A549 (cell line): ENCODE measurements around the gene ADARB2. TPM values are rescaled to one million over a fixed set of nuclear protein-coding genes. Genes with fewer than 3 reads are reported as not detected.

Experiments
- ATAC-seq, 2 experiments: fragments of 200-7000 bp in 1 of 2; fragments of >200 bp in 1 of 2; cut with Nextera tagmentation in 1 of 2; cut with Tn5 transposase in 1 of 2; 3 replicates each; pipeline versions ENCODE4 v1.8.0 to v1.9.1; 2018 to 2020; ENCODE audit warnings: mild to moderate bottlenecking in 1 of 2, moderate library complexity in 1 of 2
- CTCF ChIA-PET: fragments of 300-600 bp; sonication (Branson Sonifier 250); formaldehyde crosslinking; extraction: SDS; loops from one replicate; lab custom pipeline; 2021; ENCODE audit warnings: antibody characterized with exemption, inconsistent platforms; lab: Yijun Ruan, JAX
- POLR2A ChIA-PET: fragments of 350-600 bp; formaldehyde crosslinking; extraction: SDS; loops from one replicate; lab custom pipeline; 2021; ENCODE audit warnings: antibody characterized with exemption, inconsistent platforms; lab: Yijun Ruan, JAX
- DNase-seq, 2 experiments: peaks; one replicate each; pipeline versions ENCODE4 v3.0.0 to v3.0.0-alpha.2; 2011 to 2016; ENCODE audit warnings: low read depth in 1 of 2, low spot score in 1 of 2
- FAIRE-seq: peaks from 2 replicates; lab custom pipeline; 2011; peaks lifted over from hg19 to GRCh38; lab: Jason Lieb, UNC
- H3K27ac ChIP-seq, 2 experiments: fragments of >200 bp; sonication (Bioruptor Twin); formaldehyde crosslinking; 3 replicates each; pipeline ENCODE4 v1.5.1; 2016 to 2017
- H3K4me1 ChIP-seq: fragments of >200 bp; sonication (Bioruptor Twin); formaldehyde crosslinking; 3 replicates; pipeline ENCODE4 v1.6.1; 2016
- H3K4me2 ChIP-seq: fragments of >200 bp; sonication (Bioruptor Twin); formaldehyde crosslinking; 3 replicates; pipeline ENCODE4 v1.6.1; 2016
- H3K4me3 ChIP-seq: fragments of >200 bp; sonication (Bioruptor Twin); formaldehyde crosslinking; 3 replicates; pipeline ENCODE4 v1.5.1; 2016
- H3K9me3 ChIP-seq: fragments of >200 bp; sonication (Bioruptor Twin); formaldehyde crosslinking; 3 replicates; pipeline ENCODE4 v1.6.1; 2016
- CHD2 ChIP-seq: fragments of 150-350 bp; IDR thresholded peaks from 2 replicates; pipeline ENCODE4 v1.6.1; 2014; ENCODE audit warnings: low read length; ENCODE audit not compliant: partially characterized antibody
- CHD4 ChIP-seq: fragments of 200-600 bp; sonication (generic); IDR thresholded peaks from 2 replicates; pipeline ENCODE4 v1.6.1; 2016; ENCODE audit warnings: antibody characterized with exemption, mild to moderate bottlenecking, borderline replicate concordance
- E2F6 ChIP-seq: IDR thresholded peaks from 2 replicates; pipeline ENCODE4 v1.6.1; 2012; ENCODE audit warnings: low read depth, borderline replicate concordance
- EP300 ChIP-seq, 2 experiments: fragments of >200 bp; sonication (Bioruptor Twin); formaldehyde crosslinking; IDR thresholded peaks; 2 replicates in 1 of 2; 3 replicates in 1 of 2; pipeline ENCODE4 v1.6.1; 2016 to 2017
- GATA3 ChIP-seq: IDR thresholded peaks from 2 replicates; pipeline ENCODE4 v1.6.1; 2012; ENCODE audit warnings: borderline replicate concordance
- HEYL ChIP-seq: fragments of 250-450 bp; sonication (Bioruptor Pico); IDR thresholded peaks from 2 replicates; pipeline ENCODE4 v1.8.0; 2021; ENCODE audit warnings: mild to moderate bottlenecking, moderate library complexity
- KDM1A ChIP-seq: fragments of 200-600 bp; sonication (generic); IDR thresholded peaks from 2 replicates; pipeline ENCODE4 v1.6.1; 2016; ENCODE audit warnings: low read depth, mild to moderate bottlenecking
- MAFK ChIP-seq: fragments of 450-650 bp; IDR thresholded peaks from 2 replicates; pipeline ENCODE4 v1.6.1; 2014; ENCODE audit not compliant: partially characterized antibody
- MAZ ChIP-seq: fragments of 150-350 bp; IDR thresholded peaks from 2 replicates; pipeline ENCODE4 v1.6.1; 2014; ENCODE audit warnings: antibody characterized with exemption, low read depth, low read length, borderline replicate concordance
- MYC ChIP-seq: IDR thresholded peaks from 2 replicates; pipeline ENCODE4 v1.6.1; 2012; ENCODE audit warnings: mild to moderate bottlenecking, inconsistent platforms, low read length, improper control_type of control experiment, borderline replicate concordance
- NFE2L2 ChIP-seq: fragments of 150-350 bp; conservative IDR thresholded peaks from 2 replicates; pipeline ENCODE4 v1.6.1; 2014; ENCODE audit warnings: low read length
- PHF8 ChIP-seq: fragments of 200-600 bp; sonication (generic); IDR thresholded peaks from 2 replicates; pipeline ENCODE4 v1.6.1; 2016; ENCODE audit warnings: low read depth, mild to moderate bottlenecking, antibody characterized with exemption, moderate library complexity, borderline replicate concordance
- POLR2A ChIP-seq: IDR thresholded peaks from 2 replicates; pipeline ENCODE4 v1.6.1; 2012; ENCODE audit warnings: mild to moderate bottlenecking, low read length
- POLR2AphosphoS2 ChIP-seq: conservative IDR thresholded peaks from 2 replicates; pipeline ENCODE4 v1.6.1; 2012; ENCODE audit warnings: low read length, improper control_type of control experiment, inconsistent platforms
- RARB ChIP-seq: fragments of 250-450 bp; sonication (Bioruptor Pico); IDR thresholded peaks from 2 replicates; pipeline ENCODE4 v1.8.0; 2021; ENCODE audit warnings: mild to moderate bottlenecking, moderate library complexity
- TFCP2L1 ChIP-seq: fragments of 250-450 bp; sonication (Bioruptor Pico); IDR thresholded peaks from 2 replicates; pipeline ENCODE4 v1.5.0; 2021; ENCODE audit warnings: mild to moderate bottlenecking
- ZC3H11A ChIP-seq: fragments of 450-650 bp; IDR thresholded peaks from 2 replicates; pipeline ENCODE4 v1.6.1; 2014; ENCODE audit warnings: antibody characterized with exemption, mild to moderate bottlenecking
- ZNF302 ChIP-seq: fragments of 250-450 bp; sonication (Bioruptor Pico); IDR thresholded peaks from 2 replicates; pipeline ENCODE4 v1.9.0; 2021; ENCODE audit warnings: inconsistent platforms, mild to moderate bottlenecking, moderate library complexity
- WGBS: methylation state at CpG from one replicate; pipeline ENCODE4 v1.1.6; 2017; ENCODE audit errors: missing lambda C conversion rate; 5-methylcytosine and 5-hydroxymethylcytosine counted together
- polyA plus RNA-seq, 4 experiments: library from polyadenylated mRNA; depleted of rRNA in 3 of 4; stranded (reverse); fragments of >200 nt; fragmentation: RNase III in 1 of 4; extraction: RNeasy Plus Mini Kit Qiagen cat#74134 plus additional on column Dnase treatment in 1 of 4; gene quantifications; 2 replicates in 3 of 4; 3 replicates in 1 of 4; pipeline ENCODE4 v1.2.3, GENCODE V29; 2011 to 2017
- TF ChIP-seq, protein P1 (sequence below): fragments of 250-450 bp; sonication (Bioruptor Pico); IDR thresholded peaks from 2 replicates; pipeline ENCODE4 v1.5.0; 2021; ENCODE audit warnings: mild to moderate bottlenecking, moderate library complexity, borderline replicate concordance
- TF ChIP-seq, protein P2 (sequence below): IDR thresholded peaks from 2 replicates; pipeline ENCODE4 v1.6.1; 2012
- TF ChIP-seq, protein P3 (sequence below): fragments of >200 bp; sonication (Bioruptor Twin); formaldehyde crosslinking; IDR thresholded peaks from 3 replicates; pipeline ENCODE4 v1.6.1; 2016
- TF ChIP-seq, protein P4 (sequence below): fragments of 200-600 bp; sonication (generic); IDR thresholded peaks from 2 replicates; pipeline ENCODE4 v1.6.1; 2016; ENCODE audit warnings: antibody characterized with exemption, mild to moderate bottlenecking, moderate library complexity
- TF ChIP-seq, protein P5 (sequence below): fragments of >200 bp; sonication (Bioruptor Twin); formaldehyde crosslinking; IDR thresholded peaks from 3 replicates; pipeline ENCODE4 v1.5.1; 2016
- TF ChIP-seq, protein P6 (sequence below): fragments of 450-650 bp; IDR thresholded peaks from 2 replicates; pipeline ENCODE4 v1.6.1; 2014; ENCODE audit warnings: antibody characterized with exemption

The ADARB2 gene
- polyA plus RNA-seq, 2 of the 4 experiments (the other 2 are of a cell fraction) = not detected

DNA sequence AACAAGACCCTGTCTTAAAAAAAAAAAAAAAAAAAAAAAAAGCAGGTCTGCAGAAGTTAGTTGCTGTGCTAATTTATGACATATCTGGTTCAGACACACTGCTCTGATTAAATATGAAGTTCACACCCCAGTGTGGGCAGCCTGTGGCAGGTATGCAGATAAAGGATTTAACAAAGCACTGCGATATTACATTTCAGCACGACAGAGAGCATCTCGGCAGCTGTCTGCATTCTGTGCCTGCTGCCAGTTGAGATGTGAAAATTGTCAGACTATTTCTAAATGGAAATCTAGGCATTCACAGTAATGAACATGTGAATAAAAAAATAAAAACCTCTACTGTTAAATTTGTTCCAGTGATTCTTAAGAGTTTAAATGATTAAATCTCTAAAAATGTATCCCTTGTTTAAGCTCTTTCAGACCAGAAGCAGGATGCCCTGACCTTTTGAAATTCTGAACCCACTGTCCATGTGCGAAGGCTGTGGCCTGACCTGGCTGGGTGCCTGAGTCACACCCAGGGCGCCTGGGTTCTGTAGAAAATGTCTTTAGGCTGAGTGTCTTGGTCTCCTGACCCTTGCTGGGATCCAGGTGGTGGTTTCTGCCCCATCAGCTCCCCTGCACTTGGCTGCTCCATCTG lies 408.2 kb downstream of the ADARB2 start (continued):
- TF ChIP-seq, protein P1, sequence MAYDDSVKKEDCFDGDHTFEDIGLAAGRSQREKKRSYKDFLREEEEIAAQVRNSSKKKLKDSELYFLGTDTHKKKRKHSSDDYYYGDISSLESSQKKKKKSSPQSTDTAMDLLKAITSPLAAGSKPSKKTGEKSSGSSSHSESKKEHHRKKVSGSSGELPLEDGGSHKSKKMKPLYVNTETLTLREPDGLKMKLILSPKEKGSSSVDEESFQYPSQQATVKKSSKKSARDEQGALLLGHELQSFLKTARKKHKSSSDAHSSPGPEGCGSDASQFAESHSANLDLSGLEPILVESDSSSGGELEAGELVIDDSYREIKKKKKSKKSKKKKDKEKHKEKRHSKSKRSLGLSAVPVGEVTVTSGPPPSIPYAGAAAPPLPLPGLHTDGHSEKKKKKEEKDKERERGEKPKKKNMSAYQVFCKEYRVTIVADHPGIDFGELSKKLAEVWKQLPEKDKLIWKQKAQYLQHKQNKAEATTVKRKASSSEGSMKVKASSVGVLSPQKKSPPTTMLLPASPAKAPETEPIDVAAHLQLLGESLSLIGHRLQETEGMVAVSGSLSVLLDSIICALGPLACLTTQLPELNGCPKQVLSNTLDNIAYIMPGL (CRISPR knock-in tag) = no peak
- TF ChIP-seq, protein P2, sequence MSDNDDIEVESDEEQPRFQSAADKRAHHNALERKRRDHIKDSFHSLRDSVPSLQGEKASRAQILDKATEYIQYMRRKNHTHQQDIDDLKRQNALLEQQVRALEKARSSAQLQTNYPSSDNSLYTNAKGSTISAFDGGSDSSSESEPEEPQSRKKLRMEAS = no peak
- TF ChIP-seq CHD4 = no peak
- TF ChIP-seq POLR2A = no peak

DNA sequence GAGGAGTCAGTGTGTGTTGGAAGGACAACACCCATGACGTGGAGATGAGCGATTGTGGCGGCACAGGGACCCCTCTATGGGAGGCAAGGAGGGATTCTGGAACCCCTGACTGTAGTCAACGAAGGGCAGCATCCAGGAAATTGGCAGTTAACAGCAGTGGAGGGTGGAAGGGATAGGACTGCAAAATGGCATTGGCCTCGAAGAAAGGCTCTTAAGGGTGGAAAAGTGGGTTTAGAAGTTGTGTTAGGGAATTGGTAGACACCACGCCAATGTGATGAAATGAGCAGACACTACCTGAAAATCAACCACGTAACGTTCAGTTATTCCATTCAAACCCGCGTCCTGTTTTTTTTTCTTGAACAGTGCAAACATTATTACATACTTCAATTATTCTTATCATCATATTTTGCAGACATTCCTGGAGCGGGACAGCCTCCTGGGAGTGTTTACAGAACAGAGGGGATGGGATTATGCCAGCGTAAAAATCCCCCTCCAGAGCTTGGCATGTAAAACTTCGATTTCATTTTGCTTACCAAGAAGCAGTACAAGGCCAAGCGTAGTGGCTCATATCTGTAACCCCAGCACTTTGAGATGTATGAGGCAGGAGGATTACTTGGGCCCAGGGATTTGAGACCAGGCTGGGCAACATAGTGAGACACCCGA lies 409.0 kb downstream of the ADARB2 start:
- no peaks in the 10 kb centered on the region for H3K9me3 ChIP-seq
- H3K4me3 ChIP-seq = no peak overlapping the region
- H3K4me2 ChIP-seq = no peak overlapping the region
- no peak for TF ChIP-seq MAFK
- no peak for TF ChIP-seq GATA3
- TF ChIP-seq, protein P3, sequence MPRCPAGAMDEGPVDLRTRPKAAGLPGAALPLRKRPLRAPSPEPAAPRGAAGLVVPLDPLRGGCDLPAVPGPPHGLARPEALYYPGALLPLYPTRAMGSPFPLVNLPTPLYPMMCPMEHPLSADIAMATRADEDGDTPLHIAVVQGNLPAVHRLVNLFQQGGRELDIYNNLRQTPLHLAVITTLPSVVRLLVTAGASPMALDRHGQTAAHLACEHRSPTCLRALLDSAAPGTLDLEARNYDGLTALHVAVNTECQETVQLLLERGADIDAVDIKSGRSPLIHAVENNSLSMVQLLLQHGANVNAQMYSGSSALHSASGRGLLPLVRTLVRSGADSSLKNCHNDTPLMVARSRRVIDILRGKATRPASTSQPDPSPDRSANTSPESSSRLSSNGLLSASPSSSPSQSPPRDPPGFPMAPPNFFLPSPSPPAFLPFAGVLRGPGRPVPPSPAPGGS = no peak
- TF ChIP-seq CHD2 = no peak
- TF ChIP-seq, protein P4, sequence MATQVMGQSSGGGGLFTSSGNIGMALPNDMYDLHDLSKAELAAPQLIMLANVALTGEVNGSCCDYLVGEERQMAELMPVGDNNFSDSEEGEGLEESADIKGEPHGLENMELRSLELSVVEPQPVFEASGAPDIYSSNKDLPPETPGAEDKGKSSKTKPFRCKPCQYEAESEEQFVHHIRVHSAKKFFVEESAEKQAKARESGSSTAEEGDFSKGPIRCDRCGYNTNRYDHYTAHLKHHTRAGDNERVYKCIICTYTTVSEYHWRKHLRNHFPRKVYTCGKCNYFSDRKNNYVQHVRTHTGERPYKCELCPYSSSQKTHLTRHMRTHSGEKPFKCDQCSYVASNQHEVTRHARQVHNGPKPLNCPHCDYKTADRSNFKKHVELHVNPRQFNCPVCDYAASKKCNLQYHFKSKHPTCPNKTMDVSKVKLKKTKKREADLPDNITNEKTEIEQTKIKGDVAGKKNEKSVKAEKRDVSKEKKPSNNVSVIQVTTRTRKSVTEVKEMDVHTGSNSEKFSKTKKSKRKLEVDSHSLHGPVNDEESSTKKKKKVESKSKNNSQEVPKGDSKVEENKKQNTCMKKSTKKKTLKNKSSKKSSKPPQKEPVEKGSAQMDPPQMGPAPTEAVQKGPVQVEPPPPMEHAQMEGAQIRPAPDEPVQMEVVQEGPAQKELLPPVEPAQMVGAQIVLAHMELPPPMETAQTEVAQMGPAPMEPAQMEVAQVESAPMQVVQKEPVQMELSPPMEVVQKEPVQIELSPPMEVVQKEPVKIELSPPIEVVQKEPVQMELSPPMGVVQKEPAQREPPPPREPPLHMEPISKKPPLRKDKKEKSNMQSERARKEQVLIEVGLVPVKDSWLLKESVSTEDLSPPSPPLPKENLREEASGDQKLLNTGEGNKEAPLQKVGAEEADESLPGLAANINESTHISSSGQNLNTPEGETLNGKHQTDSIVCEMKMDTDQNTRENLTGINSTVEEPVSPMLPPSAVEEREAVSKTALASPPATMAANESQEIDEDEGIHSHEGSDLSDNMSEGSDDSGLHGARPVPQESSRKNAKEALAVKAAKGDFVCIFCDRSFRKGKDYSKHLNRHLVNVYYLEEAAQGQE = no peak
- no peak for TF ChIP-seq E2F6
- H3K4me1 ChIP-seq = no peaks in the 10 kb centered on the region
- FAIRE-seq (no peak), ATAC-seq (no peak), DNase-seq (no peak)
- POLR2A ChIA-PET = no interaction called here
- 19% methylated on average over 15 of the region's 15 CpGs for WGBS
- CTCF ChIA-PET = no interaction called here
- no peak overlapping the region for H3K27ac ChIP-seq

- no peak for FAIRE-seq
- DNase-seq = no peak
- no peak overlapping the region for H3K27ac ChIP-seq
- no peak overlapping the region for H3K4me3 ChIP-seq
- H3K4me1 ChIP-seq = no peaks in the 10 kb centered on the region
- ChIA-PET POLR2A (no interaction called here), CTCF (interaction anchor here (0.7 kb wide), 1 partner anchor 290 kb away, joined by 5 read pairs; no protein-coding TSS in a partner anchor)
- 60% methylated on average over 9 of the region's 15 CpGs for WGBS
- H3K9me3 ChIP-seq = no peaks in the 10 kb centered on the region
- no peak overlapping the region for H3K4me2 ChIP-seq
- peak; percentile 60 to 85 for ATAC-seq
- TF ChIP-seq PHF8 = no peak
- no peak for TF ChIP-seq ZNF302 (CRISPR knock-in tag)
- TF ChIP-seq, protein P5, sequence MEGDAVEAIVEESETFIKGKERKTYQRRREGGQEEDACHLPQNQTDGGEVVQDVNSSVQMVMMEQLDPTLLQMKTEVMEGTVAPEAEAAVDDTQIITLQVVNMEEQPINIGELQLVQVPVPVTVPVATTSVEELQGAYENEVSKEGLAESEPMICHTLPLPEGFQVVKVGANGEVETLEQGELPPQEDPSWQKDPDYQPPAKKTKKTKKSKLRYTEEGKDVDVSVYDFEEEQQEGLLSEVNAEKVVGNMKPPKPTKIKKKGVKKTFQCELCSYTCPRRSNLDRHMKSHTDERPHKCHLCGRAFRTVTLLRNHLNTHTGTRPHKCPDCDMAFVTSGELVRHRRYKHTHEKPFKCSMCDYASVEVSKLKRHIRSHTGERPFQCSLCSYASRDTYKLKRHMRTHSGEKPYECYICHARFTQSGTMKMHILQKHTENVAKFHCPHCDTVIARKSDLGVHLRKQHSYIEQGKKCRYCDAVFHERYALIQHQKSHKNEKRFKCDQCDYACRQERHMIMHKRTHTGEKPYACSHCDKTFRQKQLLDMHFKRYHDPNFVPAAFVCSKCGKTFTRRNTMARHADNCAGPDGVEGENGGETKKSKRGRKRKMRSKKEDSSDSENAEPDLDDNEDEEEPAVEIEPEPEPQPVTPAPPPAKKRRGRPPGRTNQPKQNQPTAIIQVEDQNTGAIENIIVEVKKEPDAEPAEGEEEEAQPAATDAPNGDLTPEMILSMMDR = no peak
- TF ChIP-seq HEYL = no peak
- TF ChIP-seq TFCP2L1 = no peak
- no peak for TF ChIP-seq MAZ
- TF ChIP-seq, protein P6, sequence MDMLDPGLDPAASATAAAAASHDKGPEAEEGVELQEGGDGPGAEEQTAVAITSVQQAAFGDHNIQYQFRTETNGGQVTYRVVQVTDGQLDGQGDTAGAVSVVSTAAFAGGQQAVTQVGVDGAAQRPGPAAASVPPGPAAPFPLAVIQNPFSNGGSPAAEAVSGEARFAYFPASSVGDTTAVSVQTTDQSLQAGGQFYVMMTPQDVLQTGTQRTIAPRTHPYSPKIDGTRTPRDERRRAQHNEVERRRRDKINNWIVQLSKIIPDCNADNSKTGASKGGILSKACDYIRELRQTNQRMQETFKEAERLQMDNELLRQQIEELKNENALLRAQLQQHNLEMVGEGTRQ = no peak
- no peak for TF ChIP-seq NFE2L2
- TF ChIP-seq CHD2 = no peak
- TF ChIP-seq EP300 (IDR thresholded peaks at IDR 0.05) = no peak
- TF ChIP-seq KDM1A = no peak
- TF ChIP-seq POLR2AphosphoS2 = no peak
- TF ChIP-seq RARB = no peak
- TF ChIP-seq ZC3H11A = no peak
- TF ChIP-seq MYC = no peak
These were observed 409.6 kb downstream of the ADARB2 start for GRCh38 chr10:1327759-1328158.
